ENCODE measurements around the gene TNFRSF1A. TPM values are rescaled to one million over a fixed set of nuclear protein-coding genes. Genes with fewer than 3 reads are reported as not detected.

TNFRSF1A gene
- total and polyA plus RNA-seq, 9 of the 15 experiments (the other 6 are each of a cell fraction or from before 2014, with no cell fraction given): 0.76 to 43.5 (median 30.0) TPM

DNA sequence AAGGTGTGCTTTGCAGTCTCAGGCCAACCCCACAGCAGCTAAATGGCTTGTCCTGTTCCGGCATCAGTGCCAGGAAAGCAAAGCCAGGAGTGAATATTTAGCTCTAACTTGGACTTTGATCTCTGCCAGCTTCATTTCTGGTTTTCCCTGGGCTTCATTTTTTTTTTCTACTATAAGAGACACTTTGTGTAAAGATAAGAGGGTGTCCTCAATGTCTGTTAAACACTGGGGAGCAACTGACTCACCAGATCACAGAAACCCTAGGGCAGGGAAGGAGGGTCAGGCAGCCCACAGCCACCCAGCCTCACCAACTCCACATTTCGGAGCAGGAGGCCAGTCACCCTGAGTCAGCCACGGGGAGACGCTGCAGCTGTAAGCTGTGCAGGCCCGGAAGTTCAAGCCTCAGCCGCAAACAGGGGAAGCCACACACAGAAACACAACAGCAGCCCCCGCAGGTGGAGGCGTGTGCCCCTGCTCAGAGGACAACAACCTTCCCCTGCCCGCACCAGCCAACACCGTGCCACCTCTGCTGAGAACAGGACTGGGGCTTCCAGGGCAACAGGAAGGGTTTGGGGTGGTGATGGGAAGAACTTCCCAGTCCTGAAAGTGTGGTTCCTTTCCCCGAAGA is 6.3 kb downstream of the TNFRSF1A start (continued):
- TF ChIP-seq CBFA2T2 (conservative IDR thresholded peaks at IDR 0.05) (0 out of 2 replicates have a peak, but pooled peaks have one; percentile 2), SMARCA5 (IDR thresholded peaks at IDR 0.05) (no peak), PRMT5 (CRISPR knock-in tag; IDR thresholded peaks at IDR 0.05) (no peak), HLTF (IDR thresholded peaks at IDR 0.05) (no peak), ZNF384 (IDR thresholded peaks at IDR 0.05; ENCODE audit: low read depth, low read length) (0 out of 2 replicates have a peak, but pooled peaks have one; percentile 20), USF1 (CRISPR knock-in tag; IDR thresholded peaks at IDR 0.05) (no peak), HNRNPLL (IDR thresholded peaks at IDR 0.05; ENCODE audit: low read depth, low read length, poor library complexity, severe bottlenecking) (peak; percentile 22), ZBTB11 (CRISPR knock-in tag; IDR thresholded peaks at IDR 0.05) (peak in 1 of 3 experiments; percentile 83; a peak in 3 of 6 replicates), BRD4 (IDR thresholded peaks at IDR 0.05) (0 out of 2 replicates have a peak, but pooled peaks have one; percentile 46), CBFB (CRISPR knock-in tag; IDR thresholded peaks at IDR 0.05) (no peak), POLR2G (IDR thresholded peaks at IDR 0.05; ENCODE audit: low read depth, low read length) (peak; percentile 81), HDAC2 (IDR thresholded peaks at IDR 0.05) (no peak), HNRNPH1 (optimal IDR thresholded peaks at IDR 0.05; ENCODE audit: low read depth, low read length) (no peak), FOXP1 (CRISPR knock-in tag; IDR thresholded peaks at IDR 0.05) (peak; percentile 87; the same call in 1 of the 2 replicates), GABPB1 (CRISPR knock-in tag; IDR thresholded peaks at IDR 0.05) (peak; percentile 87), TFAP4 (CRISPR knock-in tag; IDR thresholded peaks at IDR 0.05; ENCODE audit: borderline replicate concordance) (peak; percentile 89), PURB (CRISPR knock-in tag; IDR thresholded peaks at IDR 0.05; ENCODE audit: low read depth) (no peak)
- TF ChIP-seq, protein P1, sequence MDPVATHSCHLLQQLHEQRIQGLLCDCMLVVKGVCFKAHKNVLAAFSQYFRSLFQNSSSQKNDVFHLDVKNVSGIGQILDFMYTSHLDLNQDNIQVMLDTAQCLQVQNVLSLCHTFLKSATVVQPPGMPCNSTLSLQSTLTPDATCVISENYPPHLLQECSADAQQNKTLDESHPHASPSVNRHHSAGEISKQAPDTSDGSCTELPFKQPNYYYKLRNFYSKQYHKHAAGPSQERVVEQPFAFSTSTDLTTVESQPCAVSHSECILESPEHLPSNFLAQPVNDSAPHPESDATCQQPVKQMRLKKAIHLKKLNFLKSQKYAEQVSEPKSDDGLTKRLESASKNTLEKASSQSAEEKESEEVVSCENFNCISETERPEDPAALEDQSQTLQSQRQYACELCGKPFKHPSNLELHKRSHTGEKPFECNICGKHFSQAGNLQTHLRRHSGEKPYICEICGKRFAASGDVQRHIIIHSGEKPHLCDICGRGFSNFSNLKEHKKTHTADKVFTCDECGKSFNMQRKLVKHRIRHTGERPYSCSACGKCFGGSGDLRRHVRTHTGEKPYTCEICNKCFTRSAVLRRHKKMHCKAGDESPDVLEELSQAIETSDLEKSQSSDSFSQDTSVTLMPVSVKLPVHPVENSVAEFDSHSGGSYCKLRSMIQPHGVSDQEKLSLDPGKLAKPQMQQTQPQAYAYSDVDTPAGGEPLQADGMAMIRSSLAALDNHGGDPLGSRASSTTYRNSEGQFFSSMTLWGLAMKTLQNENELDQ (CRISPR knock-in tag; IDR thresholded peaks at IDR 0.05; ENCODE audit: borderline replicate concordance): peak; percentile 61; the same call in 1 of the 2 replicates

All from K562 (cell line).